NCI-H526 (cell line): ENCODE results near the gene RFC4.
"Not testable (repeated sequence)": the region's sequence is repeated elsewhere in the genome, so short reads cannot be mapped to it uniquely, and the experiment has no call there.

ENCODE experiments used
- DNase-seq, 2 experiments: peaks; one replicate each; lab custom pipeline; 2025; lab: John Stamatoyannopoulos, UW

Gene RFC4, protein sequence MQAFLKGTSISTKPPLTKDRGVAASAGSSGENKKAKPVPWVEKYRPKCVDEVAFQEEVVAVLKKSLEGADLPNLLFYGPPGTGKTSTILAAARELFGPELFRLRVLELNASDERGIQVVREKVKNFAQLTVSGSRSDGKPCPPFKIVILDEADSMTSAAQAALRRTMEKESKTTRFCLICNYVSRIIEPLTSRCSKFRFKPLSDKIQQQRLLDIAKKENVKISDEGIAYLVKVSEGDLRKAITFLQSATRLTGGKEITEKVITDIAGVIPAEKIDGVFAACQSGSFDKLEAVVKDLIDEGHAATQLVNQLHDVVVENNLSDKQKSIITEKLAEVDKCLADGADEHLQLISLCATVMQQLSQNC

DNA sequence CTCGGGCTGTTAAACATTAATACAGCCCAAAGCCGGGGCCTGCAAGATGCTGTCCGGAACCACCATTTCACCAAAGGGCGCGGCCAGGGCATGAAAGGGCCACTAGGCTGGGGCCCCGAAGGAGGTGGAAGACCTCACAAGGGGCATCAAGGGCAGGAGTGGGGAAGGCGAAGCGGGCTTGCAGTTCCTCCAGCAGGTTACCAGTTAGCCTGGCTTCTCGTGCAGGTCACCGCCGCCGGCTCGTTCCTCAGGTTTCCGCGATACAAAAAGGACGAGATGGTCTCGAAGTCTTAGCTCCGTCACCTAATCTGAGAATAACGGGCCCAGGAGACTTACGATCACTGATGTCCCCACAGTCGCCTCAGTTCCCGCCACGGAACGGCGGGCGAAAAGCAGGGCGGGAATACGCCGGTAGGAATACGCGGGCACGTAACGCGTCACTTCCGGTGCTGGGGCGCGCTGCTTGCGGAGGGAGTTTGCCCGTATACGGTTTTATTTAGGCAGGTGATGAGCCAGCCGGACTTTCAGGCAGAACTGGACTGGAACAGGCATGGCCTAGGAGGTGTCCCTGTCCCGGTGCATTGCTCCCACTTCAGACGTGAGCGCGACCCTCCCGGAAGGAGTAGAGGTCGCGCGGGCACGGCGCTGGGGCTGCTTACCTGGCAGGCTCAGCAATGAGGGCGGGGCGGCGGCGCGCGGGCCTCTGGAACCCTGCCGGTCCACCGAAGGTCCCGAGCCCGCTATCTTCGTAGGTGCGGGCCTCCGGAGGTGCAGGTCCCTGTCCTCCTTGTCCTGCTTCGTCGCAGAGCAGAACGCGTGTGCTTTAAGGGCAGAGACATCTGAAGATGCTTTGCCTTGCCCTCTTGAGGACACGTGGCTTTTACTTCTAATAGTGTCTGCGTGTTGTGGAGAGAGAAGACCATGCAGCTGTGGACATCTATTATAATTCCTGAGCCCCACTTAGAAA lies at the start of gene RFC4:
TSS of gene RFC4 (minus strand) at position 394 of the 967 bp plus-strand sequence. CDS start 1,769 bp downstream, outside the sequence.
- DNase-seq = peak; percentile 59 to 90

DNA sequence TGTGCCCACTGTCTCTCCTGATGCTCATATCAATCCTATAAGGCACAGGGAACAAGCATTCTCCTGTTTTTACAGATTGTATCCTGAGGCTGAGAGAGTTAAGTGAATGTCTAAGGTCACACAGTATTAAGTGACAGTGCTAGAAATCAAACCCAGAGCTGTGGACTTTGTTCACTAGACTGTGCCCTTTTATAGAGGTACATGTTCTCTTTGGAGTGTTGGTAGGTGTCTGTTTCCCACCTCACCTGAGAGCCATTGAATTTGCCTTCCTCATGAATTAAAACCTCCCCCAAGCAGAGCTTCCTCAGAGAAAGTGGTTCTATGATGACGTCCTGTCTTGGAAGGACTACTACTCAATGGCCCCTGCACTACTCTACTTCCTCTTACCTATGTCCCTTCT lies 48.7 kb upstream of the RFC4 start:
- DNase-seq = no peak

DNA sequence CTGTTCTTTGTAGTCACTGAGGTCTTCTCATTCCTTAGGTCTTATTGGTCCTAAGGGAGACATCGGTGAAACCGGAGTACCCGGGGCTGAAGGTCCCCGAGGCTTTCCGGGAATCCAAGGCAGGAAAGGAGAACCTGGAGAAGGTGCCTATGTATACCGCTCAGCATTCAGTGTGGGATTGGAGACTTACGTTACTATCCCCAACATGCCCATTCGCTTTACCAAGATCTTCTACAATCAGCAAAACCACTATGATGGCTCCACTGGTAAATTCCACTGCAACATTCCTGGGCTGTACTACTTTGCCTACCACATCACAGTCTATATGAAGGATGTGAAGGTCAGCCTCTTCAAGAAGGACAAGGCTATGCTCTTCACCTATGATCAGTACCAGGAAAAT lies 47.9 kb upstream of the RFC4 start:
- no peak for DNase-seq

DNA sequence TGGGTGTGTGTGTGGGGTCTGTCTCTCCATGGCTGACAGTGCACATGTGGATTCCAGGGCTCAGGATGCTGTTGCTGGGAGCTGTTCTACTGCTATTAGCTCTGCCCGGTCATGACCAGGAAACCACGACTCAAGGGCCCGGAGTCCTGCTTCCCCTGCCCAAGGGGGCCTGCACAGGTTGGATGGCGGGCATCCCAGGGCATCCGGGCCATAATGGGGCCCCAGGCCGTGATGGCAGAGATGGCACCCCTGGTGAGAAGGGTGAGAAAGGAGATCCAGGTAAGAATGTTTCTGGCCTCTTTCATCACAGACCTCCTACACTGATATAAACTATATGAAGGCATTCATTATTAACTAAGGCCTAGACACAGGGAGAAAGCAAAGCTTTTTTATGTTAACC lies 46.7 kb upstream of the RFC4 start:
- no peak for DNase-seq

DNA sequence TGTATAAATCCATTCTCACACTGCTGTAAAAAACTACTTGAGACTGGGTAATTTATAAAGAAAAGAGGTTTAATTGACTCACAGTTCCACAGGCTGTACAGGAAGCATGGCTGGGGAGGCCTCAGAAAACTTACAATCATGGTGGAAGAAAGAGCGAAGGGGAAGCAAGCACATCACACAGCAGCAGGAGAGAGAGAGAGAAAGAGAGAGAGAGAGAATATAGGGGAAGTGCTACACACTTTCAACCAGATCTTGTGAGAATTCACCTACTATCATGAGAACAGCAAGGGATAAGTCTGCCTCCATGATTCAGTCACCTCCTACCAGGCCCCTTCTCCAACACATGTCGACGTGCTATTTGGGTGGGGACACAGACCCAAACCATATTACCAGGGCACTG lies 45.6 kb upstream of the RFC4 start:
- DNase-seq = not testable (repeated sequence)

DNA sequence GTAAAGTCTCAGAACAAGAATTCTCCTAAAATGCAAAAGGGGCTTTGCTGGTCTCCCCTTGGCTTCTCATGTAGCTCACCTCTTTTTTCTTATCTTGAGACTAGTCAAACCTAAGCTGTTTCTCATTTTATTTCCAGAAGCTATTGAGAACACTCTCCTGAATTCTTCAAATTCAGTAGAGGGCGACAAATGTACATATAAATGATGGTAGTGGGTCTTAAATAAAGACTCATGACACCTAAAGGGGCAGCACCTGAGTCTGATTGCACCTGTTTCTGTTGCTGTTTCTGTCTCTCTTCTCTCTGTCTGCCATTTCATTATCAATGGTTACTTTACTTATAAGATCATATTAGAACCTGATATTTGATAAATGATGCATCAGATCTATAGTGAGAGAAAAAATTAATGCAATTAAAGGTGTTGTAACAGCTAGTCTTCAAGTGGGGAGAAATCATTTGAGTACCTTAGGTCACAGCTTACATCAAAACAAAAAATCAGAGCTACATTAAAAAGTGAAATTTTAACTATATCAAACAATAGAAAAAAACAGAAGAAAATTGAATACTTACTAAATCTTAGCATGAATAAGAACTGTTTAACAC lies 43.2 kb upstream of the RFC4 start:
- DNase-seq = peak; percentile 39 to 82

DNA sequence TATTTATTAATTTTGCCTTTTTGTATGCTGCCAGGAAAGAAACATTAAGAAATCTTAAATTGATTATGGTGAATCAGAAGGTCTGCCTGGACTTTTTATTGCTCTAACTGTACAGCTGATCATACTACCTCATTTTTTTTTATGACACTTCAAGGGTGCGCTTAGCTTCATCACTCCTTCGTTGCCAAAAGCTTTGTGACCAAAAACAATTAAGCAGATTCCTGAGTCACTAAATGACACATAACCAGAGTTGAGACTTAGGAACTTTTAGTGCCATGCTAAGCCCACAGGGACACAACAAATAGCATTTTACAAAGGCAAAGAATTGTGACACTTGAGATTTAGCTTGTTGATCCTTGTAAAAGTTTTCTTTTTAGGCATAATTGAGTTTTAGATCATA lies 41.2 kb upstream of the RFC4 start:
- no peak for DNase-seq

DNA sequence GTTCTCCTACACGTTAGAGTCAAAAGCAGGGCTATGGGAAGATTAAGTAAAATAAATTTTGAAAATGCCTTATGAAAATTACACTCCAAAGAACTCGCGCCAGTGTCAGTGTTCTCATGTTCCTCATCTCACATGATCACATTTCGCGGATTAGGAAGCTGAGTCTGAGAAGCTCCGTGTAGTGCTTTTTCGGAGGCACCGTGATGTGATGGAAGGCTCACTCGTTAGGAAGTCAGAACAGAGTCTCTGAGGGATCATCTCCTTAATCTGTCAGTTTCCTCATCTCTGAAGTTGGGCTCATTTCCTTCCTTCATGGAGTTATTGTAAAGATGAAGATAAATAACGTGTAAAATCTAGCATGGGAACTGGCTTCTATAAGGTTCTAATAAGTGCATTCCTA lies 39.5 kb upstream of the RFC4 start:
- no peak for DNase-seq

DNA sequence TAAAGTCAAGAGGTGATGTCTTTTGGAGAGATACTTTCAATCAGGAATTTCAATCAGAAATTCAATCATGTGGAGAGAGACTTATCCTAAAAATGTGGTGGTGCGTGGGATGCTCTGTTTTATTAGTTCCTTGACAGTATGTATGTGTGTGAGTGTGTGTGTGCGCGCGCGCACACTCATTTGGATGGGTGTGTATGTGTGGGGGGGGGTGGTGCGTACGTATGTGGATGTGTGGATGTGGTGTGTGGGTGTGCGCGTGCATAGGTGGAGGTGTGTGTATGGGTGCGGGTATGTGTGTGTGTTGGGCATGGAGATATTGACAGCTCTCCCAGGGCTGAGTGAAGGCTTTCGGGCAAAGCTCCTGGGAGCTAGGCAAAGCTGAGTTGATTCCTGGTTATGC lies 38.6 kb upstream of the RFC4 start:
- DNase-seq = no peak

DNA sequence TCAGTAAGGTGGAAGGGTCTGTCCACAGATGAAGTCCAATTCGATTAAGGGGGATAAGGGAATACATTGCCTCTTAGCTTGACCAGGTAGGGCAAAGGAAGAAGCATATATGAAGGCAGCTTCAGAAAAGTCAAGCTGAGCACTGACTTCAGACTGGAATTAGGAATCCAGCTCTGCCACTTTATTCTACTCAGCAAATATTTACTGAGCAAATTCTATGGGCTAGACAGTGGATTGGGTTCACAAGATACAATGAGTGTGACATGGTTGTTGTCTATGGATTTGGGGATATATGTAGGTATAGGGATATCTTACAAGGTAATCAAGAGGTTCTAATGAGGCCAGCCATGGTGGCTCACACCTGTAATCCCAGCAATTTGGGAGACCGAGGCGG lies 36.8 kb upstream of the RFC4 start:
- DNase-seq = no peak

DNA sequence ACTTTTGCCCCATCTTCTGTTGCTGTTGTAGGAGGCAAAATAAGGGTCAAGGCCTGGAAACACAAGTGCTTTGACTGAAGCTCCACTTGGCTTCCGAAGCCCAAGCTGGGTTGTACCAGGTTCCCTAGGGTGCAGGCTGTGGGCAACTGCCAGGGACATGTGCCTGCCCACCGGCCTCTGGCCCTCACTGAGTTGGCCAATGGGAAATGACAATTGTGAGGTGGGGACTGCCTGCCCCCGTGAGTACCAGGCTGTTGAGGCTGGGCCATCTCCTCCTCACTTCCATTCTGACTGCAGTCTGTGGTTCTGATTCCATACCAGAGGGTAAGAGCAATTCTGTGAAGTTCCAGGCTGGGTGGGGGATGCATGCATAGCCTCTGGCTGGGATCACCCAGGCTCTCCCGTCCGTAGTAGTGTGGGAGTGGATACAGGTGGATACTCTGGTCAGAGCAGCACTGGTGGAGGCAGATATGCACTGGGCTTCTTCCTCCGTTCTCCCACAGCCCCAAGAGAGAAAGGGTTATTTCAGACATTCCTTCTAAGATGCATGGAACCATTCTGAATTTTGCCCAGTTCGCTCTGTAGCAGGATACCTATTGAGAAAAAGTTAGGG lies 36.2 kb upstream of the RFC4 start, which contains the start of gene ADIPOQ:
TSS of gene ADIPOQ (plus strand) at position 285 of the 613 bp plus-strand sequence. CDS start 10,349 bp downstream, outside the sequence.
- no peak for DNase-seq

DNA sequence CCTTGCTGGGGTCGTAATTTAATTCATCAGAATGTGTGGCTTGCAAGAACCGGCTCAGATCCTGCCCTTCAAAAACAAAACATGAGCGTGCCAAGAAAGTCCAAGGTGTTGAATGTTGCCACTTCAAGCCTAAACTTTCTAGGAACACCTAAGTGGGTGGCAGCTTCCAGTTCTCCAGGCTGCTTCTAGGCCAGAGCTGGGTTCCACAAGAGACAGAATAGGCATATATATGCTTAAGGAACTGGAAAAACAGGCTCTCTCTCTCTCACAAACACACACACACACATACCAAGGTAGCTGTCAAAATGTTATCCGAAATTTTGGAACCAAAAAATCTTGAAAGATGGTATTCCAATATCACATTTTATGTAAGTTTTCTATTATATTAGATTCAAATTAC lies 35.3 kb upstream of the RFC4 start:
- DNase-seq = no peak

DNA sequence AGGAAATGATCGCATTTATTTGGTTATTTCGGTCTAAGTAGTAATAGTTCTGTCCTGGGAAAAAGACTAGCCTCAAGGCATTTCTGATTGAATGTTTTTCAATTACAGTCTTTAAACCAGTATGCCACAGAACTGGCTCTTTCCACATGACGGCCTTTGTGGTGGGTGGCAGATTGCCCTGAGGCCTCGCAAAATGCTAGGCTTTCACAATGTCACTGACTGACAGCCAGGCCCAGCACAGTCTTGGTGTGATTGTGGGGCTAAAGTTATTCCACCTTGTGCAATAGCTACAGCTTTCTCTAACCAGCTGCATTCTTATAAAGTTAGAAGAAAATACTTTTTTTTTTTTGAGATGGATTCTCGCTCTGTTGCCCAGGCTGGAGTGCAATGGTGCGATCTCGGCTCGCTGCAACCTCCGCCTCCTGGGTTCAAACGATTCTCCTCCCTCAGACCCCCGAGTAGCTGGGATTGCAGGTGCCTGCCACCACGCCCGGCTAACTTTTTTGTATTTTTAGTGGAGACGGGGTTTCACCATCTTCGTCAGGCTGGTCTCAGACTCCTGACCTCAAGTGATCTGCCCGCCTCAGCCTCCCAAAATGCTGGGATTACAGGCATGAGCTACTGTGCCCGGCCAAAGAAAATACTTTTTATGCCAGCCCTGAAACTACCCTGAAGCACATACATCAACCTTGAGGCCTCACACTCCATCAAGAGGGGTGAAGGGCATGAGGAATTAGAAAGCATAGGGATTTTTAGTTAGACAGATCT lies 33.8 kb upstream of the RFC4 start:
- no peak for DNase-seq

DNA sequence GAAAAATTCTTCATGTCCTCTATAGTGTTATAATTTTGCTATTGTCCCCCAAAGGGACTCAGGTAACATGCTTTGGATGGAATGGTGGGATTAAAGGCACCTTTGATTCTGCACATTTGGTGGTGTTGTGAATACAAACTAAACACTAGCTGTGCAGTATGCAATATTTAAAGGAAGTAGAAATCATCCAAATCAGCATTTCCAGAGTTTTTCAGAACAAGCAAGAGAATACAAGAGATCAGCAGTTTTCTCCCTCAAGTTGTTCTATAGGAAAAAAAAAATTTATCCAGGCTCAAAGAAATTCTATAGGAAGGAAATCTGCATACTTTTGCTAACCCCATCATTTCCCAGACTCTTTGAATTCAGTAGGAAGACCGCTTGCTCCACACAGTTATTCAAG lies 26.0 kb upstream of the RFC4 start:
- no peak for DNase-seq

DNA sequence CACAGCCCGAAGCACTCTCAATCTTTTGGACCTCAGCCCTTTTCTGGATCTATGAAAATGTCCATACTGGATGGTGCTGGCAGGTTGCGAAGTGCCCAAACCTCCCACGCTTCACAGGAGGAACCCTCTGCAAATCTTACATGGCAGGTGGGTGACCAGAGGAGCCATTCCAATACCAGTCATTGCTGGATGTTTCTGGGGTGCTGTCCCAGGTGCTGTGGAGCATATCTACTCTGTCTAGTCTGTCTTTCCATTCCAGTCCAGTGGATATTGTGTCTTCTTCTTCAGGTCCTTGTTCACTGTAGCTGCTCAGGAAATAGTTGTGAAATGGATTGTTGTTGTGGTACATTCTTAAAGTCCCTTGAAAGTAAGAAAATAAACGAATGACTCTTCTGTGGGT lies 25.5 kb upstream of the RFC4 start:
- no peak for DNase-seq

DNA sequence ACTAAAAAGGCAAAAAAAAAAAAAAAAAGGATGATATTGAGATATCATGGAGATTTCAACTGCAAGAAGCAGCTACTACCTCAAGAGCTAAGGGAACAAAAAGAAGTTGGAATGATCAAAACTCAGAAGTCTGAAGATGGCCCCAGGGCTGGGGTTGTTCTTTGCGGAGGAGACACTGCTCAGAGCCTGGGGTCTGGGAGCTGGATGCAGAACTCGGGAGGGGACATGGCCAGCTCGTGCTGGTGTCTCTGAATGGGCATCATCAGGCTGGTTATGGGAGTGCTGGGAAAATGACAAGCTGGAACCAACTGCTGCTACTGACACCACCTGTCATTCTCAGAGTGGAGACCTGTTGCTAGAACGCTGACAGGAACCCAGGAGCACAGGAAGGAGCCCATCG lies 22.1 kb upstream of the RFC4 start:
- no peak for DNase-seq

DNA sequence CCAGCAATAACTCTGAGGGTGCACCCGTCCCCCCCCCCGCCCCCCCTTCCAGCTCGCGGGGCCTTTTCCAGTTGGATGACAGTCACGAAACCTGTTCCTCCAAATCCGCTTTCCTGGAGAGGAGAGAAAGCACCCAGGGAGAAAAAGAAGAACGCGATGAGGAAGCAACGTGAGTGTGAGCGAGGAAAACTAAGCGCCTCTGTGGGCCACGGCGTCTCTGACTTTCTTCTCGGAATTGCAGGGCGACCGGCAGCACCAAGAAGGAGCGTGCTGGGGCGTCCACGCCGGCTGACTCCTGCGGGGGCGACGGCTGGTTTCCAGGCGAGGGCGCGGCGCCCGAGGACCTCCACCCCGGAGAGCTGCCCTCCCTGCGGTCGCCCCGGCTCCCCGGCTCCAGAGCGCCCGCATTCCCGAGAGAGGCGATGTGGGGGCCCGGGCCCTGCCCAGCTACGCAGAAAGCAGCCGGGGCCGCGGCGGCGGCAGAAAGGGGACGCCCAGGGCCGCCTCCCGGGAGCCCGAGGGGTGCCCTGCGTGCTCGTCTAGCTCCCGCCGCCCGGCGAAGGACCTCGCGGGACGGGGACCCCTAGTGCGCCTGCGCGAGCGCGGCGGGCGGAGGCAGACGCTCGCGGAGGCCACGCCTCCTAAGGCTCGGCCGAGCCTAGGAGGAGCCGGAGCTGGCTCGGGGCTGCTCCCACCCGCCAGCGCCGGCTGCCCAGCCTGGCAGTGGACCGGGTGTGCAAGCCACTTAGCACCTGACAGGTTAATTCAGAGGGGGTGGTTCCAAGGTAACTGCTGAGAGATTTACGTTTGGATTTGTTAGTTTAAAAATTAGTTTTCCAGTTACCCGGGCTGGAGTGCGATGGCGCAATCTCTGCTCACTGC lies 20.9 kb upstream of the RFC4 start:
- peak; percentile 48 to 92 for DNase-seq

DNA sequence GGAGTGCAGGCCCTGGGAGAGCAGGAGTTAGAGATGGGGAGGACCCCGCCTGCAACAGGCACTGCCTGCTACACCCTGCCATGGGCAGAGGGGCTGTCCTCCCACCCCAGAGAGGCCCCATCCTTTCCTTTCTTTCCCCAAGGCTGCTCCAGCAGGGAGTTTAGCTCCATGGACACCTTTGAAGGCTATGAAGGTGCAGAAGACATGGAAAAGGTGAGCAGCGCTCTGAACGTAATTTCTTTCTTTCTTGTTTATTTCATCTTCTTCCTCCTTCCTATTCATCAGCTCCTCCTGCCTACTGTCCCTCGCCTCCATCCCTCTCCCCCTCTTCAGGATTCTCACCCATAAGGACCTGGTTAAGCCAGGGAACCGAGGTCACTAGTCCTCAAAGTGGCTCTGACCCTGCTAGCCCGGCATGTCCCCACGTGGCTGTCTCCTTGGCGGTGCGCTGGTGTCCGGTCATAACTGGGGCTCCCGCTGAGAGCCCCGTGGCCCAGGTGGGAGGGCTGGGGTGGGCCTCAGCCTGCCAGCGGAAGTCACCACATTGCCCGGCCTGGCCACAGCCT lies 20.2 kb upstream of the RFC4 start:
- no peak for DNase-seq

DNA sequence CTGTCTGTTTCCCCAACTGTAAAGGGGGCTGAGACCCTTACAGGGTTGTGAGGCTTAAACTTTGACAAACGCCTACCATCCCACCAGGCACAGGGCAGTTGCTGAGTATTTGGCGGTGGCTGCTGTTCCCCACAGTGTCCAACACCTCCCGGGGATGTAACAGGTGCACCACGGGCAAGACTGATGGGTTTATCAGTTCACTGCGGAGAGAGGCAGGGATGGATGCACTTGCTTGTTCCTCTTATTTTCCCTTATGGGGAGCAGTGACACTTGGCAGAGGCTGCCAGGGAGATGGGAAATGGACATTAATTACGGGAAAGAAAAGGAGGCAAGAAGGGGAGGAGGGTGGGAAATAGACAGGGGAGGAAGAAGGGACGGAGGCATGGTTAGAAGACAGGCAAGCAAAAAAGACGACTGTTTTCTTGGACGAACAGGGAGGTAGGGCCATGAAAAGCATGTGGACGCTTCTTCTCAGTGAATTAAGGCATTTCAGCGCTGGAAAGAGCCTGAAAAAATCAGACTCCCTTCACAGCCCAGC lies 19.7 kb upstream of the RFC4 start:
- DNase-seq = peak in 1 of 2 experiments; percentile 43
